CD4-positive, alpha-beta T cell treated with Interleukin-2 at 100 ng/mL for 4 hours (primary cell): ENCODE data around the gene ST6GAL2.

Experiments
- DNase-seq: peaks from one replicate; pipeline ENCODE4 v3.0.0-alpha.2; 2020; ENCODE audit warnings: low spot score

The ST6GAL2 gene

DNA sequence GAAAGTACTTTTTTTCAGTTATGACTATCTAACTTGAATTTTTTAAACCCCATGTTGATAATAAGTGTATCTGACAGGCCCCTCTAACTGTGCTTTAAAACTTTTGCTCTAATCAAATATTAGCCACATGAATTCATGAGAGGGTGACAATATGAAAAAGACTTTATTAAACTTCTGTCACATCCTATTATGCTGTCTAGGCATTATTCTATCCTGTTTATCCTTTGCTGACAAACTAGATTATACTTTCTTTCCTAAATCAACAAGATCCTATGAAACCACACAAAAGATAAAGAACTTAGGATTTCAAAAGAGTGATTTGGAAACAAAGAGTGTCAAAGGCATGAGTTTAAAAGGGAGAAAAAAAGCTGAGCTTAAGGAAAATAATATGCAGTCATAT lies 57.8 kb downstream of the ST6GAL2 start:
- no peak for DNase-seq

DNA sequence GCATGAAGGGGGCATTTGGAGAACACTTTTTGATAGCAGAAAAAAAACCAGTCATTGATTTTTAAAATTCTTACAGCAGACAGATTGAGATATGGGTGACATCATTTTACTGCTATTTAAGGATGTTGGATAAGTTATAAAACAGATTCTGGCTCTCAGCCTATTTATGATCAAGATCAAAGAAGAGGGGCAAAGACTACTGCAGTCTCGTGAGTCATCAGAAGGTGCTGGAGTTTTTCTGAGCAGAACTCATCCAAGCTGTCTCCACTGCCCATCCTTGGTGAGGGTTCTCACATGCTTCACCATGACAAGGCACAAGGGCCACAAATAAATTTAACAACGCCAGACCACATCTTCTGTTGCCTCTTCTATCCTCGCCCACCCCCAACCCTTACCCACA lies 58.8 kb downstream of the ST6GAL2 start:
- DNase-seq = no peak

DNA sequence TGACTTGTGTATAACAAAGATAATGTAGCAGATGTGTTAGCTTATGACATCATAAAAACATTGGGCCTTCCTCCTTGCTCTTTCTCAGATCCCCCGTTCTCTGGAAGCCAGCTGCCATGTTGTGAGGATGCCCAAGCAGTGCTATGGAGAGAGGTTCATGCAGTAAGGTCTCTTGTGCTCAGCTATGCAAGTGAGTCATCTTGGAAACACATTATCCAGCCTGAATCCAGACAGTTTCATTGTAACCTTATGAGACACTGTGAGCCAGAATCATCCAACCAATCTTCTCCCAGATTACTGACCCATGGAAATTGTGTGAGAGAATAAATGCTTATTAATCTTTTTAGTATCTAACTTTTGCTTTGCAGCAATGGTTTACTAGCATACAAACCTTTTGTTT lies 60.8 kb downstream of the ST6GAL2 start:
- no peak for DNase-seq

- no peak for DNase-seq
Measured at GRCh38 chr2:106816974-106817373, 69.0 kb downstream of the ST6GAL2 start.

- DNase-seq = no peak
Measured at GRCh38 chr2:106812841-106813240, 73.1 kb downstream of the ST6GAL2 start.

DNA sequence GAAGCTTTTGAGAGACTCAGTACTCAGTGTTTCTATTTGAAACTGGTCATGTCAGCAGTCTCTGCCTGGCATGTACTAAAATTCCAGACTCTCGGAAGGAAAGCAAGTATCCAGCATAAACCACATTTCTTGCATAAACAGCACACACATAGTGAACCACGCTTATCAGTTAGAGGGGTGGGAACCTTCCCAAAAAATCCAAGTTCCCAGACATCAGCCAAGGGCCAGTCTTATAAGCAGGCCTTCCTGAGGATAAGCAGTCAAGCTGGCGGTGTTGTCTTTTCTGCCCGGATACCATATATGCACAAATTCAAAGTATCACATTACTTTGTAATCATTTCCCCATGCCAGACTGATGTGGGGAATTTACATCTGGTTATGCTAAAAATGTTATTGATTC lies 73.6 kb downstream of the ST6GAL2 start:
- DNase-seq = no peak

DNA sequence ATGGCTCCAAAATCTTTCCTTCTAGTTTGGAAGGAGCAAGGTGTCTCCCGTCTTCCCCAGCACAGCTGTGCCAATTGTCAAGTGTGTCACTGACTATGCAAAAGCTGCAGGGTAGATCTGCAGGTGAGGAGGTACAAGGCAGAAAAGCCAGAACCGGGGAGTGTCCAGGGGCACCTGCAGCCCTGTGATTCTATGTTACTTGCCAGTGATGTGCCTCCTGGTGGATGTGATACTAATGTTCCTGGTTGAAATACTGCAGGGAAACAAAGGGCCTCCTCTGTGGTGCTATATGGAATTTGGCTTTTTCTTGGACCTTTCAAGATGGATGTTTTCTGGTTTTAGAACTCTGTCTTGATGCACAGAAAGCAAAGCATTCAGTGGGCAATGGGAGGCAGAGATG lies 80.3 kb downstream of the ST6GAL2 start:
- no peak for DNase-seq

GRCh38 chr2:106804161-106804560 lies 81.8 kb downstream of the ST6GAL2 start:
- no peak for DNase-seq

DNA sequence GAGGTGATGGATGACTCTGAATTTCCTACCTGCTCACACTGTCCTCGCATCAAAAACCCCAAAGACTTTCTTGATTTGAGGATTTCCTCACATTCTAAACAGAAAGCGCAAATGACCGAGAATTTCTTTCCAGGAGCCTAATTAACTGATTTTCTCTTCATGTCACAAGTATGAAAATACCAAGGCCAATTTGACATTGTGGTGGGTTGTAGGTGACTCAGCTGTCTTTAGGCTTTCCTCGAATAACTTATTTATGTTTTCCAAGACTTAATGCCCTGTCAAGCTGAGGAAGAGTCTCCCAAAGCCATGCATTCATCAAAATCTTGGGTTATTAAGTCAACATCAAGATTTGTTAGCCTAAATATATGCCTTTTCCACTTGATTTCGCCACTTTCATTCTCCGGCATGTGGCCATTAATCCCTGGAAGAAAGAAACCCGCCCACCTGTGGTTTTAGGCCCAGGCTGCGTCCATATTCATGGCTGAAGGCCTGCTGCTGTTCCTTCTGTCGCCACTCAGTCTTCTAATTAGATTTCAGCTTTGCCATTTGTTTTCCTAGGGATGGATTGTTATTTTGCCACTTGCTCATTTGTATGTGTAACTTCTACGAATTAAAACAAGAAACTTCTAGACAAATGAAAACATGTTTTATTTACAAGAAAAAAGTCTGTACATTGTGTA lies 84.9 kb downstream of the ST6GAL2 start:
- DNase-seq = no peak

- DNase-seq = no peak
Measured at GRCh38 chr2:106800180-106800579, 85.8 kb downstream of the ST6GAL2 start.

DNA sequence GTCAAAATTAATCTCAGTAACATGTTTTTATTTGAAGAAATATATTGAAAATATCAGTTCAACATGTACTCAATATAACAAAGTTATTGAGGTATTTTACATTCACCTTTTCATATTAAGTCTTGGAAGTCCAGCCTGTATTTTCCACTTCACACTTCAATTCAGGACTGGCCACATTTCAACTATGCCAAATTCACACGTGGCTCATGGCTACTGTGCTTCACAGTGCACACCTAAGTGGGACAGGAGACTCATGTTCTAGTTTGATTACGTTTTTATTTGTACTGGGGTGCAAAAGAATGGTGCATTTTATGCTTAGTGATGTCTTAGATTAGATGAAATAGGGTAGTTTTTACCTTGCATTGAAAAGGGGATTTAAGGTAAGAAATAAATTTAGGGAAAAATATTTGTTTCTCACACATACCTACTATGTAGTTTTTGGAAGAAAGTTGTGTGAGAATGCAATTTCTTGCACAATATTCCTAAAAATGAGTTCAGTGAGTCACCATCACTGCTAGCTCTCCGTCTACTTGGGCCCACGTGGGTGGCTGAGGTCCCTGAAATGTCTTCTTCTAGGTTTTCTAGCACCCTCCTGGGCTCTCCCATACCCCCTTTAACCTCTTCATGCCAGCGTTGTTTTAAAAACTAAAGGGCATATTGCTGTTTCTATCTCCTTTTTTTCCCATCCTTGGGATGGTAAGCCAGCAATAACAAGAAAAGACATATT lies 87.0 kb downstream of the ST6GAL2 start:
- no peak for DNase-seq

GRCh38 chr2:106797494-106797893 lies 88.5 kb downstream of the ST6GAL2 start:
- no peak for DNase-seq

GRCh38 chr2:106792671-106793070 lies 93.3 kb downstream of the ST6GAL2 start:
- no peak for DNase-seq

DNA sequence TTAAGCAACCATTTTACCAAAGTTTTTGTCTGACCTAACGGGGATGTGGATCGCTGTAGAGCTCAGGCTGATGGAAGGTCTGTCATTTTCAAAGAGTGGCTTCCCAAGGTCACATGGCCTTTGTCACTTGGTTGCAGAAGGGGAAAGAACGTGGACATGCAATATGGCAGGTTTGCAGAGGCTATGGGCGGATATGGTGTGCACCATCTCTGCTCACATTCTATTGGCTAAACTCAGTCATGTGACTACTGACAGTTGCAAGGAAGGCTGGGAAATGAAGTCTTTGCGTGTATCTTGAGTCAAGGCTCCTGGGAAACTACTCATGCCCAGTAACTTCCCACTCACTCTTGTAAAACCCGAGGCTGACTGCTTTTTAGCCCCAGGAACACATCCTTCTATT lies 96.8 kb downstream of the ST6GAL2 start:
- DNase-seq = no peak

- DNase-seq = no peak
Measured at GRCh38 chr2:106782681-106783080, 103.3 kb downstream of the ST6GAL2 start.

- no peak for DNase-seq
Measured at GRCh38 chr2:106781196-106781595, 104.8 kb downstream of the ST6GAL2 start.

GRCh38 chr2:106771811-106772210 lies 114.2 kb downstream of the ST6GAL2 start:
- DNase-seq = no peak

DNA sequence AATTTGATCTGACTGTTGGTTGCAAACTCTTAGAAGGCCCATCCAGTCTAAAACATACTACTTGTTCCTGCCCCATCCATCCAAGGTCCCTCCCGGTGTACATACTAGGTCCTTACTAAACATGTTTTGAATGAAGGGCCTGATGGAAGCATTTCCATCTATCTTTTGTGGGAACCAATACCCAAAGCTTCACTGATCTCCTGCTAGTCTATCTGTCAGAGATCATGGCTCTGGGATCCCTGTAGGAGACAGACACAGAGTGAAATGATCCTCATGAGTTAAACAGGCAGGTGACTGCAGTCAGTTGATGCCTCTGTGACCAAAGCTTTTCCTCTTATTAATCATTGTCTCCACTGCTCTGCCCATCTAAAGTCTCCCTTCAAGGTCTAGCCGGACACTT lies 115.0 kb downstream of the ST6GAL2 start:
- no peak for DNase-seq

DNA sequence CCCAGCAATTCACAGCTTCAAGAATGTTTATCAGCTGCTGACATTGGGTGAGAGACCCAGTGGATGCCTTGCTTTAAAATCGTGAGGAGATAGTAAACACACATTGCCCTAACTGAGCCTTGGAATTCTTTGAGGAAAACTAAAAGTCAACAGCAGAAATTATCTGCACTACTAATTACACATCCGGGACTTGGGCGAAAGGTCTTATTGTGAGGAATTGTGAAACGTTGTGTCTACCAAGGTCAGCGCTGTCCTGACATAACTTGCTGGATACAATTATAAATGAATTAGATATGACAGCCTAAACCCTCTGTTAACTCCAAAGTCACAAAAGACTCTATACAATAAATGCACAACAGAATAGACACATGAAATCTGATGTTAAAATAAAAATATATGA lies 121.4 kb downstream of the ST6GAL2 start:
- DNase-seq = no peak

GRCh38 chr2:106759966-106760365 lies 126.0 kb downstream of the ST6GAL2 start:
- DNase-seq = no peak

GRCh38 chr2:106758901-106759497 lies 127.0 kb downstream of the ST6GAL2 start:
- no peak for DNase-seq
